ENCODE measurements around the gene C3orf18. TPM values are rescaled to one million over a fixed set of nuclear protein-coding genes. Genes with fewer than 3 reads are reported as not detected.

The C3orf18 gene
- total RNA-seq, 2 donors from 2014 or later: 2.4 to 2.9 TPM

DNA sequence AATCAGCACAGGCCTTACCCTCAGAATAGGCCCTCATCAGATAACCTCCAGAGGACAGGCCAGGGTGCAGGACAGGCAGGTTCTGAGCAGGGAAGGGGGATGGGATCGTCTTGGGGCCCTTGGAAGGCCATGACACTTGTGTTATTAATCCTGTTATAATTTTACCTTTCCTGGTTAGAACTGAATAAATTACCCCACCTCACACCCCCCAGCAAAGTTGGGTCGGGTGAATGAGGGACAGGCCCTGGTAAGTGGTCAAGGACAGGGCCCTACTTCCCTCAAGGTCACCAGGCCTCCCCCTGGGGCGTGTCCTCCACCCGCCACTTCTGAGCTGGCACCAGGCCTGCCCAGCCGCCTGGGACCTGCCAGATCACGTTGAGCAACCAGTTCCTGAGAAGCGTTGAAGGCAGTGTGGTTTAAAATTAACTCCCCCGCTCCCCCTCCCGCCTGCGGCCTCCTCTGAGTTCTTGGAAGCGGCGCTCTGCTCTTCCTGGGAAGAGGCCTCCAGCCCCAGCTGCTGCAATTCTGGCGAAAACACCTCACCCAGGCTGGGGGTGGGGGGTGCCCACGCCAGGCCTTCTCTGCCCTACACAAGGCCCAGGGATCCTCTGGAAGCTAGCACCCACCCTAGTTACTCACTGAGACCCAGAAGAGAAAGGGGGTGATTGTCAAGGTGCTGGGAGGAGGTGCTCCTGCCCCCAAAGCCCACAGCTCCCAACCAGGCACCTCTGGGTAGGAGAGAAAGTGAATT, 33.5 kb upstream of the C3orf18 start:
- Histone ChIP-seq H3K27me3 (no peaks in the 10 kb centered on the region), H3K9ac (ENCODE audit: low read depth in 2 of 2, low read length in 2 of 2) (peak overlapping the region; percentile 72 to 100), H3K36me3 (no peaks in the 10 kb centered on the region), H3K4me1 (peaks cover 31% of the 10 kb centered on the region), H3K4me3 (no peak overlapping the region), H3K9me3 (no peaks in the 10 kb centered on the region), H3K27ac (peak overlapping the region; percentile 97)
- DNase-seq: peak; percentile 98
- TF ChIP-seq CTCF (IDR thresholded peaks at IDR 0.05): no peak
- intact Hi-C loops (cut with DNase I): no loop called here

DNA sequence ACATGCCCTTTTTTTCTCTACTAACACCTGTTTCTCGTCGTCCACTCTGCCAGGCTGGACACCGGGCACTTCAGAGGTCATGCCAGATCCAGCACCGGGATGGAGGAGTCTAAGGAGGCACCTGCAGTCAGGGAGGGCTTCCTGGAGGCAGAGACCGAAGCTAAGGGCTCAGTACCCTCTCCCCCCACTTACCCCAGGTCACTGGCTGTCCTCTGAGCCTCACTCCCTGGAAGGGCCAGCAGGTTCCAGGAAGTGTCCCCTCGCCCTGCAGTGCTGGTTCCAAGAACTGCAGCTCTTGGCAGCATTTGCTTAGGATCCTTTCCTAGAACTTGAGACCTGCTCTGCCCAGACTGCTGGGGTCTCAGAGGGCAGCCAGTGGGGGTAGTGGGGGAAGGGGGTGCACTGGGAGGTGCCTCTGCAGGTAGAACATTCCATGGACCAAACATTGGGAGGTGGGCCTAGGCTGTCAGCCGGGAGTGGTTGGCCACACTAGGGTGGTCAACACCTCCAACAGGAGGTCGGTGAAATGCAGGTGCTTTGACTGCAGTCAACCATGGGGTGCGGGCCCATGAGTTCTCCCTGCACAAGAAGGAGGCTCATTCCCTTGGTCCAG, 32.7 kb upstream of the C3orf18 start:
- peak overlapping the region; percentile 9 to 100 for H3K9ac ChIP-seq (ENCODE audit: low read depth in 2 of 2, low read length in 2 of 2)

DNA sequence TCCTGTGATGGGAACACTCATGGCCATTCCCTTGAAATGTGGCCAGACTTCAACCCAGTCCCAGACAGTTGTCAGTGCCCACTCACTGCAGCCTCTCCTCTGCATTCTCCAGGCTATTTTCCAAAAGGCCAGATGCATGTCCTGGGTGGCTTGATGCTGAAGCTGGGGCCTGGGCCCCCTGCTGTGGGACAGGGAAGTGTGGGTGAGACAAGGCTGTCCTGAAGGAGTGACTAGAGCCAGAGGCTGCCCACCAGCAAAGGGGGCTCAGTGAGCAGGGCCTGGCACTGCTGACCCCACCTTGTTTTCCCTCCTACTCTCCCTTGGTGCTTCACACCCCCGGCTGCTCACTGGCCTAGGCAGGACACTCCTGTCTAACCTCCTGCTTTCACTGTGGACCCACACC, 32.2 kb upstream of the C3orf18 start:
- H3K36me3 ChIP-seq: no peaks in the 10 kb centered on the region
- peak overlapping the region; percentile 97 for H3K27ac ChIP-seq
- no peak for DNase-seq
- H3K9me3 ChIP-seq: no peaks in the 10 kb centered on the region
- TF ChIP-seq CTCF (IDR thresholded peaks at IDR 0.05): no peak
- intact Hi-C loops (cut with DNase I): no loop called here
- no peak overlapping the region for H3K4me3 ChIP-seq
- peaks cover 31% of the 10 kb centered on the region for H3K4me1 ChIP-seq
- H3K27me3 ChIP-seq: no peaks in the 10 kb centered on the region
- H3K9ac ChIP-seq (ENCODE audit: low read depth in 2 of 2, low read length in 2 of 2): peak overlapping the region; percentile 9 to 100

More for the DNA sequence above, 32.7 kb upstream of the C3orf18 start:
- peak overlapping the region; percentile 97 for H3K27ac ChIP-seq
- no peaks in the 10 kb centered on the region for H3K27me3 ChIP-seq
- H3K9me3 ChIP-seq: no peaks in the 10 kb centered on the region
- TF ChIP-seq CTCF (IDR thresholded peaks at IDR 0.05): no peak
- no peaks in the 10 kb centered on the region for H3K36me3 ChIP-seq
- DNase-seq: no peak
- intact Hi-C loops (cut with DNase I): no loop called here
- peaks cover 31% of the 10 kb centered on the region for H3K4me1 ChIP-seq
- no peak overlapping the region for H3K4me3 ChIP-seq

- H3K27ac ChIP-seq: no peak overlapping the region
- no peak overlapping the region for H3K4me3 ChIP-seq
- no peaks in the 10 kb centered on the region for H3K36me3 ChIP-seq
- no peaks in the 10 kb centered on the region for H3K9me3 ChIP-seq
- DNase-seq: no peak
- intact Hi-C loops (cut with DNase I): no loop called here
- TF ChIP-seq CTCF (IDR thresholded peaks at IDR 0.05): no peak
- H3K9ac ChIP-seq (ENCODE audit: low read depth in 2 of 2, low read length in 2 of 2): no peak overlapping the region
- H3K4me1 ChIP-seq: peaks cover 31% of the 10 kb centered on the region
- H3K27me3 ChIP-seq: no peaks in the 10 kb centered on the region
Observed at GRCh38 chr3:50599115-50599715, 31.7 kb upstream of the C3orf18 start.

DNA sequence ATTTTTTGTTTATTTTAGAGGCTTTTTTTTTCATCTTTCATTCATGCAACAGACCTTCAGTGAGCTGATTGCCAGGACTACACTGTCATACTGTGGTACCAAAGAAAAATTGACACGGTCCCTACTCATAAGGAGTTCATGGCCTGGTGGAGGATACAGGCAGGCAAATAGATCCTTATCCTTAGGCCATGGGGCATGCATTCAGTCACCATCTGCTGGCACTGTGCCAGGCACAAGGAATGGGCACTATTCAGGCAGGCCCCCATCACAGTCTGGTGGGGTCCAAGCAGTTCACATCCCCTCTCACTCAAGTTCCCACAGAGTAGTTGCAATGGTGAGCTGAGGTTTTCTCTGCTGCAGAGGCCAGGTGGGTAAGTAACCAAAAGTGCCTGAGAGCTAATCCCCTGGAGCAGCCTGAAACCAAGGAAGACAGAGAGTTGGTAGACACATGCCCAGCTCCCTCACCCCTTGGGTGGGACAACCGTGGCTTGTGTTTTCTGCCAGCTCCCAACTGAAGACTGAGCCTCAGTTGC, 26.8 kb upstream of the C3orf18 start:
- Histone ChIP-seq H3K36me3 (no peaks in the 10 kb centered on the region), H3K4me1 (peaks cover 6% of the 10 kb centered on the region), H3K4me3 (no peak overlapping the region), H3K9me3 (no peaks in the 10 kb centered on the region), H3K27ac (no peak overlapping the region), H3K27me3 (no peaks in the 10 kb centered on the region), H3K9ac (ENCODE audit: low read depth in 2 of 2, low read length in 2 of 2) (no peak overlapping the region)
- no peak for DNase-seq
- no peak for TF ChIP-seq CTCF (IDR thresholded peaks at IDR 0.05)
- intact Hi-C loops (cut with DNase I): no loop called here
